Medulla oblongata (tissue), 1 donor: ENCODE measurements around the gene SLC25A21.
"Not testable (repeated sequence)": the region's sequence is repeated elsewhere in the genome, so short reads cannot be mapped to it uniquely, and the experiment has no call there.

Experiments used
- DNase-seq: peaks from one replicate; pipeline ENCODE4 v3.0.0-alpha.2; 2015; ENCODE audit errors: extremely low spot score

SLC25A21 gene

GRCh38 chr14:37089410-37089809, 83.0 kb downstream of the SLC25A21 start:
- no peak for DNase-seq

GRCh38 chr14:37088356-37089215, 83.8 kb downstream of the SLC25A21 start:
- no peak for DNase-seq

- DNase-seq, result no peak
These were observed 84.9 kb downstream of the SLC25A21 start for GRCh38 chr14:37087520-37087919.

- no peak for DNase-seq
These were observed 88.8 kb downstream of the SLC25A21 start for GRCh38 chr14:37083599-37083998.

GRCh38 chr14:37082449-37082848, 90.0 kb downstream of the SLC25A21 start:
- no peak for DNase-seq

GRCh38 chr14:37081856-37082255, 90.5 kb downstream of the SLC25A21 start:
- DNase-seq, result no peak

GRCh38 chr14:37081218-37081617, 91.2 kb downstream of the SLC25A21 start:
- DNase-seq, result no peak

- DNase-seq, result no peak
These were observed 94.3 kb downstream of the SLC25A21 start for GRCh38 chr14:37078131-37078530.

GRCh38 chr14:37074320-37074719, 98.1 kb downstream of the SLC25A21 start:
- not testable (repeated sequence) for DNase-seq

GRCh38 chr14:37063467-37064240, 108.8 kb downstream of the SLC25A21 start:
- no peak for DNase-seq

- no peak for DNase-seq
These were observed 110.1 kb downstream of the SLC25A21 start for GRCh38 chr14:37062191-37062803.

- DNase-seq, result no peak
These were observed 110.7 kb downstream of the SLC25A21 start for GRCh38 chr14:37061697-37062096.

GRCh38 chr14:37060496-37061260, 111.7 kb downstream of the SLC25A21 start:
- DNase-seq, result no peak

- DNase-seq, result no peak
These were observed 114.6 kb downstream of the SLC25A21 start for GRCh38 chr14:37057776-37058175.

- no peak for DNase-seq
These were observed 115.9 kb downstream of the SLC25A21 start for GRCh38 chr14:37056473-37056872.

- DNase-seq, result no peak
These were observed 117.5 kb downstream of the SLC25A21 start for GRCh38 chr14:37054869-37055268.

- DNase-seq, result no peak
These were observed 118.3 kb downstream of the SLC25A21 start for GRCh38 chr14:37054144-37054543.

GRCh38 chr14:37051680-37052079, 120.7 kb downstream of the SLC25A21 start:
- no peak for DNase-seq

GRCh38 chr14:37051153-37051552, 121.3 kb downstream of the SLC25A21 start:
- DNase-seq, result no peak

GRCh38 chr14:37048666-37049071, 123.7 kb downstream of the SLC25A21 start:
- DNase-seq, result no peak

GRCh38 chr14:37047996-37048395, 124.4 kb downstream of the SLC25A21 start:
- DNase-seq, result no peak

GRCh38 chr14:37047226-37047625, 125.2 kb downstream of the SLC25A21 start:
- no peak for DNase-seq
